Hepatocyte (in vitro differentiated cells): ENCODE measurements around the gene DEAF1. TPM values are rescaled to one million over a fixed set of nuclear protein-coding genes. Genes with fewer than 3 reads are reported as not detected.

Experiments
- DNase-seq: peaks from one replicate; pipeline ENCODE4 v3.0.0-alpha.2; 2016; ENCODE audit warnings: low spot score
- H2AFZ ChIP-seq: fragments of 200-600 bp; sonication (generic); 2 replicates; pipeline ENCODE4 v1.6.0; 2016; ENCODE audit warnings: antibody characterized with exemption, mild to moderate bottlenecking
- H3K27ac ChIP-seq: fragments of 200-600 bp; sonication (generic); 2 replicates; pipeline ENCODE4 v1.5.1; 2016; ENCODE audit warnings: mild to moderate bottlenecking
- H3K27me3 ChIP-seq: fragments of 200-600 bp; sonication (generic); 2 replicates; pipeline ENCODE4 v1.6.1; 2016
- H3K36me3 ChIP-seq: fragments of 200-600 bp; sonication (generic); replicated peaks from 2 replicates; pipeline ENCODE4 v1.5.1; 2016; ENCODE audit warnings: low read depth; ENCODE audit not compliant: insufficient read depth
- H3K4me1 ChIP-seq: fragments of 200-600 bp; sonication (generic); 2 replicates; pipeline ENCODE4 v1.5.1; 2016; ENCODE audit warnings: mild to moderate bottlenecking, moderate library complexity; ENCODE audit not compliant: insufficient read depth
- H3K4me2 ChIP-seq: fragments of 200-600 bp; sonication (generic); 2 replicates; pipeline ENCODE4 v1.6.0; 2016
- H3K4me3 ChIP-seq: fragments of 200-600 bp; sonication (generic); 2 replicates; pipeline ENCODE4 v1.5.1; 2016; ENCODE audit warnings: mild to moderate bottlenecking
- H3K79me2 ChIP-seq: fragments of 200-600 bp; sonication (generic); 2 replicates; pipeline ENCODE4 v1.6.0; 2017; ENCODE audit warnings: mild to moderate bottlenecking
- H3K9me2 ChIP-seq: fragments of 200-600 bp; sonication (generic); replicated peaks from 2 replicates; pipeline ENCODE4 v1.6.0; 2017; ENCODE audit warnings: mild to moderate bottlenecking; ENCODE audit not compliant: insufficient read depth
- H3K9me3 ChIP-seq: fragments of 200-600 bp; sonication (generic); 2 replicates; pipeline ENCODE4 v1.5.1; 2016; ENCODE audit warnings: low read depth, mild to moderate bottlenecking
- H4K20me1 ChIP-seq: fragments of 200-600 bp; sonication (generic); 2 replicates; pipeline ENCODE4 v1.6.0; 2016; ENCODE audit warnings: mild to moderate bottlenecking; ENCODE audit not compliant: insufficient read depth, poor library complexity, severe bottlenecking
- EZH2 ChIP-seq: fragments of 200-600 bp; sonication (generic); IDR thresholded peaks from 2 replicates; pipeline ENCODE4 v1.6.1; 2016; ENCODE audit warnings: antibody characterized with exemption, mild to moderate bottlenecking, borderline replicate concordance
- EZH2phosphoT487 ChIP-seq: fragments of 200-600 bp; sonication (generic); IDR thresholded peaks from one replicate; pipeline ENCODE4 v1.6.1; 2018; ENCODE audit warnings: antibody characterized with exemption, mild to moderate bottlenecking, low read depth, moderate library complexity; ENCODE audit not compliant: unreplicated experiment, severe bottlenecking
- WGBS: methylation state at CpG from one replicate; pipeline ENCODE4 v1.1.6; 2016; ENCODE audit warnings: low lambda C conversion rate; ENCODE audit errors: missing lambda C conversion rate; 5-methylcytosine and 5-hydroxymethylcytosine counted together
- polyA plus RNA-seq: library from polyadenylated mRNA; unstranded; fragments of >200 nt; fragmentation: Nextera tagmentation; extraction: Ambion mirVana; gene quantifications from 2 replicates; pipeline ENCODE4 v1.2.1, GENCODE V29; 2016
- total RNA-seq: library from RNA; depleted of rRNA; stranded (reverse); fragments of >200 nt; gene quantifications from 2 replicates; pipeline ENCODE4 v1.2.3, GENCODE V29; 2014
- TF ChIP-seq, protein P1 (sequence below): fragments of 200-600 bp; sonication (generic); IDR thresholded peaks from 2 replicates; pipeline ENCODE4 v1.5.1; 2016; ENCODE audit warnings: antibody characterized with exemption, mild to moderate bottlenecking; ENCODE audit not compliant: poor library complexity

DEAF1 gene
- total and polyA plus RNA-seq, 2 experiments from 2014 or later: 27.2 to 59.1 TPM

DNA sequence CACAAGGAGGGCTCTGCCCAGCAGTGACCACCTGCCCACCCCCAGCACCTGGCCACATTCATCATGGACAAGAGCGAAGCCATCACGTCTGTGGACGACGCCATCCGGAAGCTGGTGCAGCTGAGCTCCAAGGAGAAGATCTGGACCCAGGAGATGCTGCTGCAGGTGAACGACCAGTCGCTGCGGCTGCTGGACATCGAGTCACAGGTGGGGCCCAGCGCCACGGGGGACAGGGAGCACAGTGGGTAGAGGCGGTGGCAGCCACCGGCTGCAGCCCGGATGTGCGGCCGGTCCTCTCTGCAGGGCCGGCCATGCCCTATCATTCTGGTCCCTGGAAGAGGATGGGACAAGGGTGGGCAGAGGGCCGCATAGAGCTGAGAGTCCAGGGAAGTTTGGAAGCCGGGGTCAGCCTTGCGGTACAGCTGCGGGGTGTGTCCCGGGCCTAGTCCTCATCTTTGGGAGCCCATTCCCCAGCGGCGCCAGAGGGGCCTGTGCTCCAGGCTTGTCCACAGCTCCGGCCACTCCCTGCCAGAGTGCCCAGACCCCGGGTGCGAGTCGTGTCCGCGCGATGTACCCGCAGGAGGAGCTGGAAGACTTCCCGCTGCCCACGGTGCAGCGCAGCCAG is 25.1 kb upstream of the DEAF1 start:
- Histone ChIP-seq H4K20me1 (peaks cover 10% of the 10 kb centered on the region), H2AFZ (no peak overlapping the region), H3K27me3 (no peaks in the 10 kb centered on the region), H3K9me2 (no peaks in the 10 kb centered on the region), H3K27ac (no peak overlapping the region), H3K4me2 (no peak overlapping the region), H3K36me3 (no peaks in the 10 kb centered on the region), H3K9me3 (no peaks in the 10 kb centered on the region), H3K4me1 (no peaks in the 10 kb centered on the region), H3K79me2 (peaks cover 28% of the 10 kb centered on the region), H3K4me3 (no peak overlapping the region)
- 90% methylated on average over 34 of the region's 35 CpGs for WGBS
- TF ChIP-seq, protein P1, sequence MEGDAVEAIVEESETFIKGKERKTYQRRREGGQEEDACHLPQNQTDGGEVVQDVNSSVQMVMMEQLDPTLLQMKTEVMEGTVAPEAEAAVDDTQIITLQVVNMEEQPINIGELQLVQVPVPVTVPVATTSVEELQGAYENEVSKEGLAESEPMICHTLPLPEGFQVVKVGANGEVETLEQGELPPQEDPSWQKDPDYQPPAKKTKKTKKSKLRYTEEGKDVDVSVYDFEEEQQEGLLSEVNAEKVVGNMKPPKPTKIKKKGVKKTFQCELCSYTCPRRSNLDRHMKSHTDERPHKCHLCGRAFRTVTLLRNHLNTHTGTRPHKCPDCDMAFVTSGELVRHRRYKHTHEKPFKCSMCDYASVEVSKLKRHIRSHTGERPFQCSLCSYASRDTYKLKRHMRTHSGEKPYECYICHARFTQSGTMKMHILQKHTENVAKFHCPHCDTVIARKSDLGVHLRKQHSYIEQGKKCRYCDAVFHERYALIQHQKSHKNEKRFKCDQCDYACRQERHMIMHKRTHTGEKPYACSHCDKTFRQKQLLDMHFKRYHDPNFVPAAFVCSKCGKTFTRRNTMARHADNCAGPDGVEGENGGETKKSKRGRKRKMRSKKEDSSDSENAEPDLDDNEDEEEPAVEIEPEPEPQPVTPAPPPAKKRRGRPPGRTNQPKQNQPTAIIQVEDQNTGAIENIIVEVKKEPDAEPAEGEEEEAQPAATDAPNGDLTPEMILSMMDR: no peak
- TF ChIP-seq EZH2phosphoT487 (no peak), EZH2 (no peak)
- no peak for DNase-seq

DNA sequence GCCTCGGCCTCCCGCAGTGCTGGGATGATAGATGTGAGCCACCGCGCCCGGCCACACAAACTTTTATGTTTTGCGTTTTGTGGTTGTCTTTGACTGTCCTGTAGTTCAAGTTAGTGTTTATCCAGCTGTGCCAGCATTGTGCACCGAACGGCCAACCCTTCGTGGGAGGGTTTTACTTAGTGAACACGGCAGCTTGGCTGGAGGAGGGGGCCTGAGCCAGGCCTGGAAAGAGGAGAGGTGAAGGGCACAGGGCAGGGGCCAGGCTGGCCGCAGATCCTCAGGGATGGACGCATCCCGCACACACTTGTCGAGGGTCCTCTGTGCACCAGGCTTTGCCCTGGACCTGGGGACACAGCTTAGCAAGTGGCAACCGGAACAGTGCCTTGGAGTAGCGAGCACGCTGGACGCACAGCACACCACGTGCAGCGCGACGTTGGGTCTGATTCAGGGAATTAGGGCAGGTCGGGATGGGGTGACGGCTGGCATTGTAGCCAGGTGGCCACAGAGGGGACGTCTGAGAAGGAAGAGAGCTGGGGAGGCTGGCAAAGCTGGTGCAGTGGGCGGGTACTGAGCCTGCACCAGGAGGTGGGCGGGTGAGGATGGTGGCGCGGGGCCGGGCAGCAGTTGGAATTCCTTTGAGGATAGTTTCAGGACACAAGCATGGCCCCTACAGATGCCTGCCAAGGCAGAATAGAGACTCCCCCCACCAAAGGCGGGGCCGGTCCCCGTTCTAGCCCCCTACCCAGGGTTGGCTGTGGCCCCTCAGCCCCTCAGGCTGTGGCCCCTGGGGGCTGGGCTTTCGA is 24.4 kb upstream of the DEAF1 start:
- Histone ChIP-seq H3K27ac (no peak overlapping the region), H3K4me1 (no peaks in the 10 kb centered on the region), H2AFZ (no peak overlapping the region), H3K36me3 (no peaks in the 10 kb centered on the region), H3K9me3 (no peaks in the 10 kb centered on the region), H3K4me3 (no peak overlapping the region), H3K79me2 (peaks cover 32% of the 10 kb centered on the region), H4K20me1 (peaks cover 13% of the 10 kb centered on the region), H3K9me2 (no peaks in the 10 kb centered on the region), H3K4me2 (no peak overlapping the region), H3K27me3 (no peaks in the 10 kb centered on the region)
- TF ChIP-seq EZH2phosphoT487 (no peak), EZH2 (no peak)
- TF ChIP-seq, protein P1: no peak
- 93% methylated on average over 30 of the region's 34 CpGs for WGBS
- DNase-seq: no peak

DNA sequence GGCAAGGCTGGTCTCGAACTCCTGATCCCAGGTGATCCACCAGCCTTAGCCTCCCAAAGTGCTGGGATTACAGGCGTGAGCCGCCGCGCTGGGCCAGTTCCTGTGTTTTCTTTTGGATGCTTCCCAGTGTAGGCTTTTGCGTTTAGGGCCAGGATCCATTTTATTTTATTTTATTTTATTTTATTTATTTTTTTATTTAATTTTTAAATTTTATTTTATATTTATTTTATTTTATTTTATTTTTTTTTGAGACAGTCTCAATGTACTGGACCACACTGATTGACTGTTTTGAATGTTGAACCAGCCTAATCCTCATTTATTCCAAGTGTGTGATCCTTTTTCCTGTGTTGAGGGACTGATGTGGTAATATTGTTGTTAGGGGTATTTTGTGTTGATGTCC is 19.4 kb upstream of the DEAF1 start:
- Histone ChIP-seq H3K36me3 (no peaks in the 10 kb centered on the region), H3K9me2 (no peaks in the 10 kb centered on the region), H3K4me2 (no peak overlapping the region), H3K9me3 (no peaks in the 10 kb centered on the region), H3K4me1 (peaks cover 24% of the 10 kb centered on the region), H3K4me3 (no peak overlapping the region), H4K20me1 (peaks cover 13% of the 10 kb centered on the region), H2AFZ (no peak overlapping the region), H3K79me2 (peaks cover 64% of the 10 kb centered on the region), H3K27ac (no peak overlapping the region), H3K27me3 (no peaks in the 10 kb centered on the region)
- WGBS: 99% methylated on average over 6 of the region's 6 CpGs
- no peak for DNase-seq
- TF ChIP-seq, protein P1: no peak
- TF ChIP-seq EZH2phosphoT487 (no peak), EZH2 (no peak)
